Bronchial epithelial cell (primary cell): ENCODE data around the gene ADARB2. TPM values are rescaled to one million over a fixed set of nuclear protein-coding genes. Genes with fewer than 3 reads are reported as not detected.

Experiments used
- DNase-seq: peaks from one replicate; pipeline ENCODE4 v3.0.0-alpha.2; 2010; ENCODE audit warnings: low read depth
- FAIRE-seq: peaks from 2 replicates; lab custom pipeline; 2011; peaks lifted over from hg19 to GRCh38; lab: Jason Lieb, UNC
- H3K27me3 ChIP-seq: 2 replicates; pipeline ENCODE4 v1.5.1; 2011; ENCODE audit warnings: low read length; ENCODE audit not compliant: control insufficient read depth, insufficient read depth
- H3K36me3 ChIP-seq: 2 replicates; pipeline ENCODE4 v1.5.1; 2011; ENCODE audit warnings: low read length; ENCODE audit not compliant: control insufficient read depth, insufficient read depth
- H3K4me3 ChIP-seq: 2 replicates; pipeline ENCODE4 v1.5.1; 2011; ENCODE audit warnings: mild to moderate bottlenecking, low read depth, low read length, control low read depth
- CTCF ChIP-seq: IDR thresholded peaks from 2 replicates; pipeline ENCODE4 v1.5.1; 2011; ENCODE audit warnings: mild to moderate bottlenecking, moderate library complexity, low read length, control low read depth, inconsistent platforms; ENCODE audit not compliant: insufficient read depth, severe bottlenecking
- total RNA-seq: library from RNA; depleted of rRNA; stranded (reverse); fragments of >200 nt; gene quantifications from 2 replicates; pipeline ENCODE4 v1.2.1, GENCODE V29; 2014

The ADARB2 gene
- total RNA-seq, 1 donor from 2014 or later: not detected

GRCh38 chr10:1451362-1451888 lies 285.9 kb downstream of the ADARB2 start:
- no peaks in the 10 kb centered on the region for H3K27me3 ChIP-seq
- no peak for DNase-seq
- TF ChIP-seq CTCF: no peak
- H3K36me3 ChIP-seq: no peaks in the 10 kb centered on the region
- FAIRE-seq: no peak
- no peak overlapping the region for H3K4me3 ChIP-seq

- Histone ChIP-seq H3K36me3 (no peaks in the 10 kb centered on the region), H3K27me3 (no peaks in the 10 kb centered on the region), H3K4me3 (no peak overlapping the region)
- no peak for FAIRE-seq
- no peak for DNase-seq
- TF ChIP-seq CTCF: no peak
Observed at GRCh38 chr10:1449572-1450205, 287.6 kb downstream of the ADARB2 start.

GRCh38 chr10:1449021-1449420 lies 288.3 kb downstream of the ADARB2 start:
- FAIRE-seq: no peak
- H3K27me3 ChIP-seq: no peaks in the 10 kb centered on the region
- no peaks in the 10 kb centered on the region for H3K36me3 ChIP-seq
- no peak for TF ChIP-seq CTCF
- H3K4me3 ChIP-seq: no peak overlapping the region
- no peak for DNase-seq

GRCh38 chr10:1448252-1448930 lies 288.9 kb downstream of the ADARB2 start:
- FAIRE-seq: no peak
- DNase-seq: no peak
- Histone ChIP-seq H3K4me3 (no peak overlapping the region), H3K36me3 (no peaks in the 10 kb centered on the region), H3K27me3 (no peaks in the 10 kb centered on the region)
- TF ChIP-seq CTCF: no peak

- no peak overlapping the region for H3K4me3 ChIP-seq
- H3K27me3 ChIP-seq: no peaks in the 10 kb centered on the region
- FAIRE-seq: peak; percentile 50
- no peaks in the 10 kb centered on the region for H3K36me3 ChIP-seq
- DNase-seq: no peak
- no peak for TF ChIP-seq CTCF
Observed at GRCh38 chr10:1444826-1445225, 292.5 kb downstream of the ADARB2 start.
